ENCODE data around the gene BIN2. TPM values are rescaled to one million over a fixed set of nuclear protein-coding genes. Genes with fewer than 3 reads are reported as not detected.
A peak's percentile ranks its signal among the peaks of the same experiment; 100 is the strongest.

BIN2 gene
- total and polyA plus RNA-seq, 2 experiments from 2014 or later = not detected

DNA sequence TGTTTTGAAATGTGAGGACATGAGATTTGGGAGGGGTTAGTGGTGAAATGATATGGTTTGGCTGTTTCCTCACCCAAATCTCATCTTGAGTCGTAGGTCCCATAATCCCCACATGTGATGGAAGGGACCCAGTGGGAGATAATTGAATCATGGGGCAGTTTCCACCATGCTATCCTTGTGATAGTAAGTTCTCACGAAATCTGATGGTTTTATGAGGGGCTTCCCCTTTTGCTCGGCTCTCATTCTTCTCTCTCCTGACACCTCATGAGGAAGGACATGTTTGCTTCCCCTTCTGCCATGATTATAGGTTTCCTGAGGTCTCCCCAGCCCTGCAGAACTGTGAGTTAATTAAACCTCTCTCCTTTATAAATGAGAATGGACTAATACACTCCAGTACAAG is 49.2 kb upstream of the BIN2 start:
- H3F3A ChIP-seq (replicated peaks; ENCODE audit: low read depth) = 0 out of 2 replicates have a peak, but pooled peaks cover 2% of the 10 kb centered on the region
- H3K4me1 ChIP-seq (ENCODE audit: insufficient read depth) = peaks cover 12% of the 10 kb centered on the region; the same call in 1 of the 2 replicates
- H3K36me3 ChIP-seq (ENCODE audit: insufficient read depth) = peaks cover 4% of the 10 kb centered on the region; the same call in 1 of the 2 replicates
- no peaks in the 10 kb centered on the region for H3K27me3 ChIP-seq (ENCODE audit: insufficient read depth)
- Mint-ChIP-seq H3K4me1 (peaks cover 26% of the 10 kb centered on the region), H3K27ac (no peak overlapping the region), H3K27me3 (ENCODE audit: insufficient read depth, low read depth, poor library complexity) (no peaks in the 10 kb centered on the region), H3K9me3 (no peaks in the 10 kb centered on the region), H3K4me3 (no peak overlapping the region), H3K36me3 (ENCODE audit: low read depth) (peaks cover 24% of the 10 kb centered on the region)
- no peak overlapping the region for H2AFZ ChIP-seq
- H4K20me1 ChIP-seq (replicated peaks; ENCODE audit: insufficient read depth) = no peaks in the 10 kb centered on the region; the same call in 1 of the 2 replicates
- no peak for ATAC-seq
- no peak overlapping the region for H3K4me2 ChIP-seq
- H3K9me2 ChIP-seq (ENCODE audit: insufficient read depth) = no peaks in the 10 kb centered on the region
- TF ChIP-seq, protein P1, sequence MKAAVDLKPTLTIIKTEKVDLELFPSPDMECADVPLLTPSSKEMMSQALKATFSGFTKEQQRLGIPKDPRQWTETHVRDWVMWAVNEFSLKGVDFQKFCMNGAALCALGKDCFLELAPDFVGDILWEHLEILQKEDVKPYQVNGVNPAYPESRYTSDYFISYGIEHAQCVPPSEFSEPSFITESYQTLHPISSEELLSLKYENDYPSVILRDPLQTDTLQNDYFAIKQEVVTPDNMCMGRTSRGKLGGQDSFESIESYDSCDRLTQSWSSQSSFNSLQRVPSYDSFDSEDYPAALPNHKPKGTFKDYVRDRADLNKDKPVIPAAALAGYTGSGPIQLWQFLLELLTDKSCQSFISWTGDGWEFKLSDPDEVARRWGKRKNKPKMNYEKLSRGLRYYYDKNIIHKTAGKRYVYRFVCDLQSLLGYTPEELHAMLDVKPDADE (IDR thresholded peaks at IDR 0.05) = no peak
- TF ChIP-seq NANOG (IDR thresholded peaks at IDR 0.05; ENCODE audit: borderline replicate concordance) (no peak), POLR2AphosphoS5 (IDR thresholded peaks at IDR 0.05; ENCODE audit: low read depth) (no peak)
- TF ChIP-seq, protein P2, sequence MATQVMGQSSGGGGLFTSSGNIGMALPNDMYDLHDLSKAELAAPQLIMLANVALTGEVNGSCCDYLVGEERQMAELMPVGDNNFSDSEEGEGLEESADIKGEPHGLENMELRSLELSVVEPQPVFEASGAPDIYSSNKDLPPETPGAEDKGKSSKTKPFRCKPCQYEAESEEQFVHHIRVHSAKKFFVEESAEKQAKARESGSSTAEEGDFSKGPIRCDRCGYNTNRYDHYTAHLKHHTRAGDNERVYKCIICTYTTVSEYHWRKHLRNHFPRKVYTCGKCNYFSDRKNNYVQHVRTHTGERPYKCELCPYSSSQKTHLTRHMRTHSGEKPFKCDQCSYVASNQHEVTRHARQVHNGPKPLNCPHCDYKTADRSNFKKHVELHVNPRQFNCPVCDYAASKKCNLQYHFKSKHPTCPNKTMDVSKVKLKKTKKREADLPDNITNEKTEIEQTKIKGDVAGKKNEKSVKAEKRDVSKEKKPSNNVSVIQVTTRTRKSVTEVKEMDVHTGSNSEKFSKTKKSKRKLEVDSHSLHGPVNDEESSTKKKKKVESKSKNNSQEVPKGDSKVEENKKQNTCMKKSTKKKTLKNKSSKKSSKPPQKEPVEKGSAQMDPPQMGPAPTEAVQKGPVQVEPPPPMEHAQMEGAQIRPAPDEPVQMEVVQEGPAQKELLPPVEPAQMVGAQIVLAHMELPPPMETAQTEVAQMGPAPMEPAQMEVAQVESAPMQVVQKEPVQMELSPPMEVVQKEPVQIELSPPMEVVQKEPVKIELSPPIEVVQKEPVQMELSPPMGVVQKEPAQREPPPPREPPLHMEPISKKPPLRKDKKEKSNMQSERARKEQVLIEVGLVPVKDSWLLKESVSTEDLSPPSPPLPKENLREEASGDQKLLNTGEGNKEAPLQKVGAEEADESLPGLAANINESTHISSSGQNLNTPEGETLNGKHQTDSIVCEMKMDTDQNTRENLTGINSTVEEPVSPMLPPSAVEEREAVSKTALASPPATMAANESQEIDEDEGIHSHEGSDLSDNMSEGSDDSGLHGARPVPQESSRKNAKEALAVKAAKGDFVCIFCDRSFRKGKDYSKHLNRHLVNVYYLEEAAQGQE (IDR thresholded peaks at IDR 0.05; ENCODE audit: unreplicated experiment) = no peak
- H3K79me2 ChIP-seq (replicated peaks; ENCODE audit: insufficient read depth) = no peaks in the 10 kb centered on the region
- no peak overlapping the region for H3K4me3 ChIP-seq
- DNase-seq (ENCODE audit: low spot score) = no peak
- H3K27ac ChIP-seq (ENCODE audit: low read depth) = no peak overlapping the region

DNA sequence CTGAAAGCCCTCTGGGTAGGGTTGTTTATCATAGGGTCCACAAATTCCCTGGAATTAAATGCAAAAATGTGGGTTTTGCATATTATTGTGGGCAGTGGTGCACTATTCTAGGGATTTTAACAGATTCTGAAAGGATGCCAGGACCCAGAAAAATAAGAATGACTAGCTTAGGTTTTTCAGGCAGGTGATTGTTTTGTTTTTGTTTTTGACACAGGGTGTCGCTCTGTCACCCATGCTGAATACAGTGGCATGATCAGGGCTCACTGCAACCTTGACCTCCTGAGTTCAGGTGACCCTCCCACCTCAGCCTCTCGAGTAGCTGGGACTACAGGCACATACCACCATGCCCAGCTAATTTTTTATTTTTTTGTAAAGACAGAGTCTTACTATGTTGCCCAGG is 48.0 kb upstream of the BIN2 start:
- Histone ChIP-seq H3K4me1 (ENCODE audit: insufficient read depth) (peaks cover 12% of the 10 kb centered on the region; the same call in 1 of the 2 replicates), H4K20me1 (replicated peaks; ENCODE audit: insufficient read depth) (no peaks in the 10 kb centered on the region; the same call in 1 of the 2 replicates), H3K36me3 (ENCODE audit: insufficient read depth) (peaks cover 4% of the 10 kb centered on the region; the same call in 1 of the 2 replicates), H3K4me3 (no peak overlapping the region), H3K27ac (ENCODE audit: low read depth) (peak overlapping the region; percentile 42; the same call in 1 of the 2 replicates), H3F3A (replicated peaks; ENCODE audit: low read depth) (0 out of 2 replicates have a peak, but pooled peaks cover 2% of the 10 kb centered on the region), H3K9me2 (ENCODE audit: insufficient read depth) (no peaks in the 10 kb centered on the region), H3K79me2 (replicated peaks; ENCODE audit: insufficient read depth) (no peaks in the 10 kb centered on the region), H3K27me3 (ENCODE audit: insufficient read depth) (no peaks in the 10 kb centered on the region), H2AFZ (no peak overlapping the region), H3K4me2 (no peak overlapping the region)
- Mint-ChIP-seq H3K27ac (peak overlapping the region; percentile 18; the same call in 1 of the 2 replicates), H3K27me3 (ENCODE audit: insufficient read depth, low read depth, poor library complexity) (no peaks in the 10 kb centered on the region), H3K4me3 (no peak overlapping the region), H3K36me3 (ENCODE audit: low read depth) (peaks cover 18% of the 10 kb centered on the region), H3K9me3 (no peaks in the 10 kb centered on the region), H3K4me1 (peaks cover 26% of the 10 kb centered on the region)
- TF ChIP-seq ZNF331 (CRISPR knock-in tag; IDR thresholded peaks at IDR 0.05; ENCODE audit: low read depth) = no peak
- TF ChIP-seq, protein P3, sequence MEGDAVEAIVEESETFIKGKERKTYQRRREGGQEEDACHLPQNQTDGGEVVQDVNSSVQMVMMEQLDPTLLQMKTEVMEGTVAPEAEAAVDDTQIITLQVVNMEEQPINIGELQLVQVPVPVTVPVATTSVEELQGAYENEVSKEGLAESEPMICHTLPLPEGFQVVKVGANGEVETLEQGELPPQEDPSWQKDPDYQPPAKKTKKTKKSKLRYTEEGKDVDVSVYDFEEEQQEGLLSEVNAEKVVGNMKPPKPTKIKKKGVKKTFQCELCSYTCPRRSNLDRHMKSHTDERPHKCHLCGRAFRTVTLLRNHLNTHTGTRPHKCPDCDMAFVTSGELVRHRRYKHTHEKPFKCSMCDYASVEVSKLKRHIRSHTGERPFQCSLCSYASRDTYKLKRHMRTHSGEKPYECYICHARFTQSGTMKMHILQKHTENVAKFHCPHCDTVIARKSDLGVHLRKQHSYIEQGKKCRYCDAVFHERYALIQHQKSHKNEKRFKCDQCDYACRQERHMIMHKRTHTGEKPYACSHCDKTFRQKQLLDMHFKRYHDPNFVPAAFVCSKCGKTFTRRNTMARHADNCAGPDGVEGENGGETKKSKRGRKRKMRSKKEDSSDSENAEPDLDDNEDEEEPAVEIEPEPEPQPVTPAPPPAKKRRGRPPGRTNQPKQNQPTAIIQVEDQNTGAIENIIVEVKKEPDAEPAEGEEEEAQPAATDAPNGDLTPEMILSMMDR (conservative IDR thresholded peaks at IDR 0.05; ENCODE audit: low read depth in 2 of 2) = peak in 1 of 2 experiments; percentile 38; a peak in 2 of 4 replicates
- no peak for TF ChIP-seq POLR2AphosphoS5 (IDR thresholded peaks at IDR 0.05; ENCODE audit: low read depth)
- DNase-seq (ENCODE audit: low spot score) (no peak), ATAC-seq (no peak)

Measured in GM23338 (cell line).